Measurements from ENCODE around the gene PTCH1. TPM values are rescaled to one million over a fixed set of nuclear protein-coding genes. Genes with fewer than 3 reads are reported as not detected.
A peak's percentile ranks its signal among the peaks of the same experiment; 100 is the strongest.

The PTCH1 gene
- total and polyA plus RNA-seq, 11 donors, result 2.2 to 15.2 (median 5.4) TPM

DNA sequence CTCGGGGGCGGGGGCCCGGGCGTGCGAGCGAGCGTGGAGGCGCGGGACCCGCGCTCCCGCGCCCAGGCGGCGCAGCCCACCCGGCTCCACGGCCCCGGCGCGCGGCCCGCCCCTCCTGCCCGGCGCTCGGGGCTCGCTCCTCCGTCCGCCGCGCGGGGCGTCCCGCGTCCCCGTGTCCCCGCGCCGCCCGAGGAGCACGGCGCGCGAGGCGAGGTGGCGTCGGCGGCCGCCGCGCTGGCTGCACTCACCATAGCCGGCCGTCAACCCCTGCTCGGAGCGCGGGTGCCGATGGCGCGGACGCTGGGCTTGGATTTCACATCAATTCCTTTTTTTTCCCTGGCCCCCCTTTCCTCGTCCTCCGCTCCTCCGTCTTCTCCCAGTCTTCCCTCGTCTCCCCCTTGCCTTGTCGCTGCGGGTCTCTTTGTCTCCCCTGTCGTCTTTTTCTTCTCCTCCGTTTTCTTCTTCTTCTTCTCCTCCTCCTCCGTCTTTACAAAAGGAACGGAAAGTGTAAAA, 494 bp downstream of the PTCH1 start:
- peak overlapping the region in 6 of 12 donors; percentile 25 to 64 (median 38) for H3K27ac ChIP-seq
- H3K4me1 ChIP-seq, result peaks cover 3 to 36% (median 17%) of the 10 kb centered on the region in 12 donors
- H3K9me3 ChIP-seq, result no peaks in the 10 kb centered on the region
- peak in 1 of 4 donors; percentile 12 for ATAC-seq
- TF ChIP-seq POLR2A (IDR thresholded peaks at IDR 0.05) (no peak), CTCF (IDR thresholded peaks at IDR 0.05) (no peak)
- DNase-seq, result no peak
- H3K4me3 ChIP-seq, result peak overlapping the region; percentile 28 to 70 (median 60)
- no peaks in the 10 kb centered on the region for H3K36me3 ChIP-seq
- intact Hi-C loops (cut with DNase I), result loop anchor here in 5 of 10 donors (5.0 to 10.0 kb wide), 5 partner anchors 61 to 359 kb away; partner anchors contain the start of gene ERCC6L2 (in 2 of the 5)
- peaks cover 0 to 38% (median 0%) of the 10 kb centered on the region in 9 donors for H3K27me3 ChIP-seq
- WGBS, 4 donors, result 0 to 2% (median 1%) methylated on average over 32 to 69 of the region's 69 CpGs

DNA sequence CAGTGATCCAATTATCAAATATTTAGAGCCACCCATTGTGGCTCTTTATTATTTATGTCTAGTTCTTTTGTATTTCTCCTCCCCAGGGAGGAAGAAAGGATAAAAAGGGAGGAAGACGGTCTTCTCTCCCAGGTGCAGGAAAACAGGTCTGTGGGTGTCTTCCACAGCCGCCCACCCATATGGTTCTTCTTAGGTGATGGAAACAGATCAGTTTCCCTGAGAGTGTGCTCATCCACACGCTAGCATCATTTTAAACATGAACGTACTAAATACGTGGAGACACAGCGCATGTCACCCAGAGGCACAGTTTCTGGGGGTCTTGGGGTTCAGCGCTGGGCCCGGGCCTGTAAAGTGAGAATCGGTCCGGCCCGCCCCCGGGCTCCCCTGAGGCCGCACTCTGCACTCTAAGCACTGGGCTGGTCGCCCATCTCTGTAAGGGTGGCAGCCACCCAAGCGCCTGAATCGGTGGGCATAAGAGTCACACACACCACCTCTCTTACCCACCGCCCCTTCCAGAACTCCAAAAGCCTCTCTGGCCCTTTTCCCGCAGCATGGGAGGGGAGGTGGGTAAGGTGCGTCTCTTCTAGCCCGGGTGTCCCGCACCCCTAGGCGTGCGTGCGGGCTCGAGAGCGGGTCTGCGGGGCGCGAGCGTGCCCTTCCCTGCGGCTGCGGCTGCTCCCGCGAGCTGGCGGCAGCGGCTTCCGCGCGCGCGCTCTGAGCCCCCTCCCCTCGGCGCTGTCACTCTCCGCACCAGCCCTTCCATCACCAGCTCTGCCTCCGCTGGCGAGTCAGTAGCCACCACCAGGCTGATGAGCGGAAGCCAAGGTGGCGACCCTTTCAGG, 1.3 kb downstream of the PTCH1 start:
- Histone ChIP-seq H3K4me1 (peaks cover 3 to 36% (median 17%) of the 10 kb centered on the region in 12 donors), H3K27me3 (peaks cover 0 to 38% (median 0%) of the 10 kb centered on the region in 9 donors), H3K36me3 (no peaks in the 10 kb centered on the region), H3K27ac (peak overlapping the region in 1 of 12 donors; percentile 10), H3K9me3 (no peaks in the 10 kb centered on the region), H3K4me3 (peak overlapping the region; percentile 17 to 70 (median 58))
- intact Hi-C loops (cut with DNase I), result loop anchor here in 5 of 10 donors (5.0 to 10.0 kb wide), 5 partner anchors 61 to 359 kb away; partner anchors contain the start of gene ERCC6L2 (in 2 of the 5)
- DNase-seq (peak in 3 of 5 donors; percentile 20 to 66 (median 37)), ATAC-seq (no peak)
- 9 to 21% (median 11%) methylated on average over 18 to 48 of the region's 48 CpGs for WGBS, 4 donors
- no peak for TF ChIP-seq POLR2A (IDR thresholded peaks at IDR 0.05)
- peak in 1 of 12 donors; percentile 44 for TF ChIP-seq CTCF (IDR thresholded peaks at IDR 0.05)

GRCh38 chr9:95514342-95514741, 2.4 kb downstream of the PTCH1 start:
- DNase-seq (no peak), ATAC-seq (no peak)
- H3K27me3 ChIP-seq, result peaks cover 0 to 44% (median 0%) of the 10 kb centered on the region in 9 donors
- no peaks in the 10 kb centered on the region for H3K36me3 ChIP-seq
- TF ChIP-seq POLR2A (IDR thresholded peaks at IDR 0.05) (no peak), CTCF (IDR thresholded peaks at IDR 0.05) (no peak)
- no peak overlapping the region for H3K4me3 ChIP-seq
- intact Hi-C loops (cut with DNase I), result loop anchor here in 5 of 10 donors (5.0 to 10.0 kb wide), 5 partner anchors 60 to 363 kb away; partner anchors contain the start of genes ERCC6L2 (in 3 of the 5) and FANCC (in 2 of the 5)
- peaks cover 3 to 42% (median 17%) of the 10 kb centered on the region in 12 donors for H3K4me1 ChIP-seq
- no peak overlapping the region for H3K27ac ChIP-seq
- 94 to 95% (median 94%) methylated on average over 5 of the region's 5 CpGs for WGBS, 4 donors
- no peaks in the 10 kb centered on the region for H3K9me3 ChIP-seq

- no peak overlapping the region for H3K4me3 ChIP-seq
- TF ChIP-seq POLR2A (IDR thresholded peaks at IDR 0.05) (no peak), CTCF (IDR thresholded peaks at IDR 0.05) (no peak)
- H3K27me3 ChIP-seq, result peaks cover 0 to 46% (median 0%) of the 10 kb centered on the region in 9 donors
- WGBS, 4 donors, result 86 to 92% (median 89%) methylated on average over 4 of the region's 4 CpGs
- H3K9me3 ChIP-seq, result no peaks in the 10 kb centered on the region
- peaks cover 3 to 43% (median 17%) of the 10 kb centered on the region in 12 donors for H3K4me1 ChIP-seq
- no peaks in the 10 kb centered on the region for H3K36me3 ChIP-seq
- intact Hi-C loops (cut with DNase I), result loop anchor here in 5 of 10 donors (5.0 to 10.0 kb wide), 5 partner anchors 59 to 364 kb away; partner anchors contain the start of genes ERCC6L2 (in 3 of the 5) and FANCC (in 2 of the 5)
- ATAC-seq, result no peak
- no peak for DNase-seq
- no peak overlapping the region for H3K27ac ChIP-seq
Measured at GRCh38 chr9:95513711-95514110, 3.1 kb downstream of the PTCH1 start.
